ENCODE data around the gene ZCCHC24. TPM values are rescaled to one million over a fixed set of nuclear protein-coding genes. Genes with fewer than 3 reads are reported as not detected.
A peak's percentile ranks its signal among the peaks of the same experiment; 100 is the strongest.

Gene ZCCHC24
- total RNA-seq, 1 experiment from 2014 or later, result 3.1 TPM

DNA sequence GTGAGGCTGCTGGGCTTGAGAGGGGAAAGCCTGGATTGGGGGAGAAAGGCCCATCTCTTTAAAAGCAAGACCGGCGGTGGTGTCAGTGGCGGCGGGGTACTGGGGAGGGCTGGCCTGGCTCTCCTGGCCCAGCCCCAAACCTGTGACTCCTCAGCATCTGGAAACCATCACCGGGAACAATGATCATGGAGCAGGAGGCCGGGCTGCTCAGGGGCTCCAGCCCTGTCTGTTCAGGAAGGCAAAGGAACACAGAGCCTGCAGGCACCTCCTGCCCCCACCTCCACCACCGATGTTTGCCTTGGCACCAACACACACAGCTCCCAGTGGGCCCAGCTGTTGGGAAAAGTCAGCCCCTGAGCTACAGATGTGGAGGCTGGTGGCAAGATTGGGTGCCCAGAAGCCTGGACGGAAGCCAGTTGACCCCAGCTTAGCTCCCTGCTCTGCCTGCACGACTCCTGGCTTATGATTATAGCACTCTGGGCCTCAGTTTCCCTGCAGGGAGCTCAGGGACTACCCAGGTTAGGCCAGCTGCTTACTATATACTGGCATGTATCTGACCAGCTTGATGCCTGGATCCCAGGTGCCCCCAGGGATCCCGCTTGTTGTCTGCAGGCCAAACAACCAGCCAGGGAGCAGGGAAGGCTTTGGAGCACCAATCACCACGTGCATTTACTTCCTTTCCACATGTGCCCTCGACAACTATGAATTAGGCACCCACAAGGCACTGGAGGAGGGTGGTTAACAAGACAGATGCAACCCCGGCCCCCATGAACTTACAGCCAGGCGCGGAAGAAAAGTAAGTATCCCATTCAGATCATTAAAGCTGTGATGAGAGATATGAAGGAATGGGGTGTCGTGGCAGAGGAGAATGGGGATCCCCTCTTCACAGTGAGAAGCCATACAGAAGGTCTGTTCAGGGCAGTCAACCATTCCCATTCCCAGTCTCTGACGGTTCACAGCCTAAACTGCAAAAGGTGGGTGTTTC lies 37.3 kb downstream of the ZCCHC24 start:
- intact Hi-C loops (cut with micrococcal nuclease; ENCODE audit: unreplicated experiment), result no loop called here
- DNase-seq, result peak in 1 of 2 experiments; percentile 16
- CTCF ChIA-PET, result interaction anchor here (0.7 kb wide), 1 partner anchor 8 kb away, joined by 3 read pairs; no protein-coding TSS in a partner anchor
- H3K27me3 Mint-ChIP-seq (ENCODE audit: insufficient read depth, unreplicated experiment), result no peaks in the 10 kb centered on the region
- BruUV-seq (replicated peaks), result no TSS peak
- H3K4me1 ChIP-seq, result no peaks in the 10 kb centered on the region
- no peaks in the 10 kb centered on the region for H3K27me3 ChIP-seq (replicated peaks; ENCODE audit: control insufficient read depth, insufficient read depth, low read length)
- no peak overlapping the region for H3K4me3 Mint-ChIP-seq (ENCODE audit: unreplicated experiment)
- peaks cover 7% of the 10 kb centered on the region for H3K4me1 Mint-ChIP-seq (ENCODE audit: low read depth, unreplicated experiment)
- no peaks in the 10 kb centered on the region for H3K36me3 ChIP-seq (ENCODE audit: control insufficient read depth, insufficient read depth, low read length)
- TF ChIP-seq, protein P1, sequence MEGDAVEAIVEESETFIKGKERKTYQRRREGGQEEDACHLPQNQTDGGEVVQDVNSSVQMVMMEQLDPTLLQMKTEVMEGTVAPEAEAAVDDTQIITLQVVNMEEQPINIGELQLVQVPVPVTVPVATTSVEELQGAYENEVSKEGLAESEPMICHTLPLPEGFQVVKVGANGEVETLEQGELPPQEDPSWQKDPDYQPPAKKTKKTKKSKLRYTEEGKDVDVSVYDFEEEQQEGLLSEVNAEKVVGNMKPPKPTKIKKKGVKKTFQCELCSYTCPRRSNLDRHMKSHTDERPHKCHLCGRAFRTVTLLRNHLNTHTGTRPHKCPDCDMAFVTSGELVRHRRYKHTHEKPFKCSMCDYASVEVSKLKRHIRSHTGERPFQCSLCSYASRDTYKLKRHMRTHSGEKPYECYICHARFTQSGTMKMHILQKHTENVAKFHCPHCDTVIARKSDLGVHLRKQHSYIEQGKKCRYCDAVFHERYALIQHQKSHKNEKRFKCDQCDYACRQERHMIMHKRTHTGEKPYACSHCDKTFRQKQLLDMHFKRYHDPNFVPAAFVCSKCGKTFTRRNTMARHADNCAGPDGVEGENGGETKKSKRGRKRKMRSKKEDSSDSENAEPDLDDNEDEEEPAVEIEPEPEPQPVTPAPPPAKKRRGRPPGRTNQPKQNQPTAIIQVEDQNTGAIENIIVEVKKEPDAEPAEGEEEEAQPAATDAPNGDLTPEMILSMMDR (IDR thresholded peaks at IDR 0.05; ENCODE audit: insufficient read depth in 1 of 2, low read depth in 1 of 2, low read length in 1 of 2, severe bottlenecking in 1 of 2, unreplicated experiment in 1 of 2), result no peak
- H3K4me3 ChIP-seq (ENCODE audit: low read depth, low read length), result no peak overlapping the region
- no peaks in the 10 kb centered on the region for H3K9me3 Mint-ChIP-seq (ENCODE audit: unreplicated experiment)
- H3K27ac Mint-ChIP-seq (ENCODE audit: unreplicated experiment), result no peak overlapping the region
- POLR2A ChIA-PET, result no interaction called here
- no peaks in the 10 kb centered on the region for H3K9me3 ChIP-seq
- no peaks in the 10 kb centered on the region for H3K36me3 Mint-ChIP-seq (ENCODE audit: insufficient read depth, unreplicated experiment)

- Histone ChIP-seq H3K9me3 (no peaks in the 10 kb centered on the region), H3K4me1 (no peaks in the 10 kb centered on the region), H3K36me3 (ENCODE audit: control insufficient read depth, insufficient read depth, low read length) (no peaks in the 10 kb centered on the region), H3K4me3 (ENCODE audit: low read depth, low read length) (no peak overlapping the region), H3K27me3 (replicated peaks; ENCODE audit: control insufficient read depth, insufficient read depth, low read length) (no peaks in the 10 kb centered on the region)
- ChIA-PET POLR2A (no interaction called here), CTCF (no interaction called here)
- H3K27me3 Mint-ChIP-seq (ENCODE audit: insufficient read depth, unreplicated experiment), result no peaks in the 10 kb centered on the region
- H3K27ac Mint-ChIP-seq (ENCODE audit: unreplicated experiment), result no peak overlapping the region
- intact Hi-C loops (cut with micrococcal nuclease; ENCODE audit: unreplicated experiment), result no loop called here
- H3K4me1 Mint-ChIP-seq (ENCODE audit: low read depth, unreplicated experiment), result peaks cover 7% of the 10 kb centered on the region
- H3K4me3 Mint-ChIP-seq (ENCODE audit: unreplicated experiment), result no peak overlapping the region
- BruUV-seq (replicated peaks), result no TSS peak
- TF ChIP-seq, protein P1 (IDR thresholded peaks at IDR 0.05; ENCODE audit: insufficient read depth in 1 of 2, low read depth in 1 of 2, low read length in 1 of 2, severe bottlenecking in 1 of 2, unreplicated experiment in 1 of 2), result no peak
- H3K9me3 Mint-ChIP-seq (ENCODE audit: unreplicated experiment), result no peaks in the 10 kb centered on the region
- H3K36me3 Mint-ChIP-seq (ENCODE audit: insufficient read depth, unreplicated experiment), result no peaks in the 10 kb centered on the region
- no peak for DNase-seq
Observed at GRCh38 chr10:79407423-79407796, 38.0 kb downstream of the ZCCHC24 start.

- H3K4me1 ChIP-seq, result no peaks in the 10 kb centered on the region
Observed at GRCh38 chr10:79406683-79407422, 38.6 kb downstream of the ZCCHC24 start.

More at GRCh38 chr10:79406683-79407422, 38.6 kb downstream of the ZCCHC24 start:
- ChIA-PET CTCF (no interaction called here), POLR2A (no interaction called here)
- peaks cover 7% of the 10 kb centered on the region for H3K4me1 Mint-ChIP-seq (ENCODE audit: low read depth, unreplicated experiment)
- no peak overlapping the region for H3K27ac Mint-ChIP-seq (ENCODE audit: unreplicated experiment)
- H3K36me3 Mint-ChIP-seq (ENCODE audit: insufficient read depth, unreplicated experiment), result no peaks in the 10 kb centered on the region
- intact Hi-C loops (cut with micrococcal nuclease; ENCODE audit: unreplicated experiment), result no loop called here
- no peak overlapping the region for H3K4me3 ChIP-seq (ENCODE audit: low read depth, low read length)
- no peaks in the 10 kb centered on the region for H3K27me3 Mint-ChIP-seq (ENCODE audit: insufficient read depth, unreplicated experiment)
- TF ChIP-seq, protein P1 (IDR thresholded peaks at IDR 0.05; ENCODE audit: insufficient read depth in 1 of 2, low read depth in 1 of 2, low read length in 1 of 2, severe bottlenecking in 1 of 2, unreplicated experiment in 1 of 2), result no peak
- no peaks in the 10 kb centered on the region for H3K9me3 ChIP-seq
- no peak overlapping the region for H3K4me3 Mint-ChIP-seq (ENCODE audit: unreplicated experiment)
- no TSS peak for BruUV-seq (replicated peaks)
- no peaks in the 10 kb centered on the region for H3K36me3 ChIP-seq (ENCODE audit: control insufficient read depth, insufficient read depth, low read length)
- no peaks in the 10 kb centered on the region for H3K9me3 Mint-ChIP-seq (ENCODE audit: unreplicated experiment)
- H3K27me3 ChIP-seq (replicated peaks; ENCODE audit: control insufficient read depth, insufficient read depth, low read length), result no peaks in the 10 kb centered on the region
- no peak for DNase-seq

Data from Caco-2 (cell line).